NCI-H345 (cell line): Measurements from ENCODE around the gene COA6.
A peak's percentile ranks its signal among the peaks of the same experiment; 100 is the strongest.
"Not testable (repeated sequence)": the region's sequence is repeated elsewhere in the genome, so short reads cannot be mapped to it uniquely, and the experiment has no call there.

Source experiments
- DNase-seq: peaks from one replicate; lab custom pipeline; 2025; lab: John Stamatoyannopoulos, UW

The COA6 gene

GRCh38 chr1:234369784-234370183 is 3.5 kb upstream of the COA6 start:
- DNase-seq, result no peak

DNA sequence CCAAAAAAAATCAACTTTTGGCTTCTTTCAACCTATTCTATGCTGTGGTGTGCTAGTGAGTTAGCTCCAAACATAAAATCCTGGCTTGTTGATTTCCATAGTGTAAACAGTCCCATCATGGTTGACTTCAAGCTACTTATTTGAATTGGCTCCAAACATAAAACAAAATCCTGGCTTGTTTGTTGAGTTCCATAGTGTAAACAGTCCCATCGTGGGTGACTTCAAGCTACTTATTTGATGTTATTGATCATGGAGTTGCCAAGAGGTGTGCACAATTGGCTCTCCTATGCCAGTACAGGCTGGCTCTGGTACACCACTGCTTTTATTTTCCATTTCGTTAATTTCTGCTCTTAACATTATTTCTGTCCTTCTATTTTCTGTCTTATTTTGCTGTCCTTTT is 1.8 kb upstream of the COA6 start:
- peak; percentile 60 for DNase-seq

DNA sequence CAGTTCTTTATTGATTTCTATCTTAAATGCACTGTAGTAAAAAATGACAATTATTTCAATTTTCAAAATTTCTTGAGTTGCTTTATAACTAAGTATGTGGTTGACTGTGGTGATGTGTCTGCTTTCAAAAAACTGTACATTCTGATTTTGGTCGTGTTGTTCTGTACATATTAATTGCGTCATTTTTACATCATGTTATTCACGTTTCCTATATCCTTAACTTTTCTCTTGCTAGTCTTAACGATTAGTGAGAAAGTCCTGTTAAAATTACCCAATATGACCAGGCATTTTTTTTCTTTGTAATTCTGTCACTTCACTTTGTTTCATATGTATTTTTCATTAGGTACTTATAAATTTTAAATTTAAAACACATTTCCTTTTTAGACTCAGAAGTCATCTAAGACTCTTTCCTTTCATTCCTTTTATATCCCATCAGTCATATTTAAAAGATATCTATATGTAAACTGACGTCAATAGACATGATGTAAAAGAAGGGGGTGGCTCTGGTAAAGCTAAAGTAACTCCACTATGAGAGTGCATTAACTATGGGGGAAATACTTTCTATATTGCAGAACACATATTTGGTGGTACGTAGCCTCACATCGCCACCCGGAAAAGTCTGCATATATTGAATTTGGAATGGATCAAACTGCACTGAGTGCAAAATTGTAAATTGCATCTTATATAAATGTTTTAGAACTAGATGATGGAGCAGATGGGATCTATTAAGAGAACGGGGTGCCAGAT is 1.1 kb upstream of the COA6 start:
- no peak for DNase-seq

DNA sequence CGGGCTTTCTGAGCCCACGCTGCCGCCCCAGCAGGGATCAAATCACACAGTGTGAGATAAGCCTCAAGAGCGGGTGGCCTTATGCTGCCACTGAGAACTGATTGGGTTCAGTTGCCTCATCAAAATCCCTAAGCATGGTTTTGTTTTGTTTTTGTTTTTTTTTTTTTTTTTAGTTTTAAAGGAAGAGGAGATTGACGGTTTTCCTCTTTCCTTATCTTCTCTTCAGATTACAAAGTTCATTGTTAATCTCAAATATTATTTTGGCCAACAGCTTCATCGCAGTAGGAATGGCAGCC is 651 bp downstream of the COA6 start:
- no peak for DNase-seq

- no peak for DNase-seq
Measured at GRCh38 chr1:234375672-234376071, 2.4 kb downstream of the COA6 start.

GRCh38 chr1:234379591-234380109 is 6.4 kb downstream of the COA6 start:
- DNase-seq, result not testable (repeated sequence)

GRCh38 chr1:234381699-234382555 is 8.7 kb downstream of the COA6 start:
- no peak for DNase-seq

- no peak for DNase-seq
Measured at GRCh38 chr1:234386122-234386521, 12.9 kb downstream of the COA6 start.

DNA sequence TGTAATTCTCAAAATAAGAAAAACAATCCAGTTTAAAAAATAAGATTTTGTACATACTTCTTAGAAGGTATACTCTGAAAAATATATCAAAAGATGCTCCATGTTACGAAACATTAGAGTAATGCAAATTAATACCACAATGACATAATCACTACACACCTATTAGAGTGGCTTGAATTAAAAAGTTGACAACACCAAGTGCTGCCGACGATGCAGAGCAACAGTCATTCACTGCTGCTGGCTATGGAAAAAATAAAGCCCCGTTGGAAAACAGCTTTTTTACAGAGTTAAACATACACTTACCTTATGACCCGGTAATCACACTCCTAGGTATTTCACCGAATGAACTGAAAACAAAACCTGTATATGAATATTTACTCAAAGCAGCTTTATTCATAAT is 14.8 kb downstream of the COA6 start:
- DNase-seq, result no peak

- no peak for DNase-seq
Measured at GRCh38 chr1:234393190-234393589, 19.9 kb downstream of the COA6 start.

DNA sequence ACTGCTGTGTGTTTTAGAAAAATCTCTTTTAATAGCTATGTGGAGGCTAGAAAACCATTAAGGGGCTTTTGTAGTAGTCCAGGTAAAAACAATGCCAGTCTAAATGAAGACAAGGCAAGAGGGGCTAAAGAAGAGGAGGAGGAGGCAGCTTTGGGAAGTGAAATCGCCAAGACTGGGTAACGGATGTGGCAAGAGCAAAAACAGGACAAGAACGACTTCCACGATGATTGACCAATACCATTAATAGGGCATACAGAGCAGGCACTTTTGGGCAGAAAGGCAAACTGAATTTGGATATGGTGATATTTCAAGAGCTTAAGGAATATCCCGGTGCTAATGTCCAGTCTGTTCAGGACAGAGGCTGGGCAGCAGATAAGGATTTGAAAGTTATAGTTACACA is 22.0 kb downstream of the COA6 start:
- DNase-seq, result no peak

DNA sequence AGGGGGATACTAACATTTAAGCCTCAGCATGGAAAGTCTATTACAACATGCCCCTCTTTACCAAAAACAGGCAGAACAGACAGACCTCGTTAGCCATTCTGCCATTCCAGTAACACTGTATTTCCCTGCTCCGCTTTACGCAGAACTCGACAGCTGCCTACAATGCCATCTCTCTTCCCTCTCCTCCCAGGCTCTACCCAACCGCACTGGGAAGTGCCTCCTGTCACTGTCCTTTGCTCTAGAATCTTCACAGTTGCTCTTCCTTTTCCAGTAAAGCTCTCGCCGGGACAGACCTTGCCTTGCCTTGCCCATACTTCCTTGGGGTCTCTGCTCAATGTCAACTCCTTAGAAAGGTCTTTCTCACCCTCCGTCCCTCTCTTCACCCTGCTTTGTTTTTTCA is 22.8 kb downstream of the COA6 start:
- no peak for DNase-seq

- DNase-seq, result no peak
Measured at GRCh38 chr1:234396871-234397270, 23.6 kb downstream of the COA6 start.

GRCh38 chr1:234397732-234398131 is 24.5 kb downstream of the COA6 start:
- DNase-seq, result no peak

DNA sequence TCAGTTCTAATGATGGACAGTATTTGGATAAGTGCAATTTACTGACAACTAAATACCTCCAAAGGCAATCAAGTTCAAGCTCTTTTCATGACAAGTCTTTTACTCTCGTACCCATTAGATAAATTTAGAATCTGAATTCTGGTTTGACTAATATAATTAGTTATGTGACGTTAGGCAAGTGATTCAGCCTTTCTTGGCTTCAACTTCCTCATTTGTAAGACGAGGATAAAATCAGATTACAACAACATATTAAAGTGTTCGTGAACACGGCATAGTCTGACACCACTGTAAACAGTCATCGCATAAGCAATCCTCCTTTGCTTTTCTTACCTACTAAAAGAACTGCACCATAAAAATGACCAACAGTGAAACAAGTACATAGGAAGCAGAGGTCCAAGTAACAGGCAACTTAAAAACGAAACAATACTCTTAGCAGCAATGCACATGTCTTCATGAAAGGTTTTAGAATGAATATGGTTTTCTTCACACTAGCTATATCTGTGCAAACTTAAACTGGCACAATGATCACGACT is 25.7 kb downstream of the COA6 start:
- DNase-seq, result no peak

GRCh38 chr1:234399515-234399914 is 26.3 kb downstream of the COA6 start:
- not testable (repeated sequence) for DNase-seq

- no peak for DNase-seq
Measured at GRCh38 chr1:234400773-234401172, 27.5 kb downstream of the COA6 start.

DNA sequence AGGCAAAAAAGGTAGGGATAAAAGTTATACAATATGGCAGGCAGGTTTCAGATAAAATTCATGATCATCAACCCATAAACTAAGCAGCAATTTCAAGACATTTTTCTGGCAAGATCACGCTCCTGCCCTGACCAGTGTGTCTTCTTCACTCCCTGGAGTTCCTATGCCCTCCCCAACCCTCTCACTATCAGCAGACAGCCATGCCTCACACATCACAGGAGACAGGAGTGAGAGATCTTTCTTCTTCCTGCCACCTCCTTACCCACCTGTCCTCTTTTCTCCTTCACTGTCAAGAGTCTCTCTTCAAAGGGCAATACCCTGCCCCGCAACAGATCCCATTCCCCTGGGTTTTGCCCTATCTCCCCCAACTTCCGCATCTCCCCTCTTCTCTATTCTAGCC is 28.4 kb downstream of the COA6 start:
- DNase-seq, result no peak

GRCh38 chr1:234402939-234403338 is 29.7 kb downstream of the COA6 start:
- no peak for DNase-seq

DNA sequence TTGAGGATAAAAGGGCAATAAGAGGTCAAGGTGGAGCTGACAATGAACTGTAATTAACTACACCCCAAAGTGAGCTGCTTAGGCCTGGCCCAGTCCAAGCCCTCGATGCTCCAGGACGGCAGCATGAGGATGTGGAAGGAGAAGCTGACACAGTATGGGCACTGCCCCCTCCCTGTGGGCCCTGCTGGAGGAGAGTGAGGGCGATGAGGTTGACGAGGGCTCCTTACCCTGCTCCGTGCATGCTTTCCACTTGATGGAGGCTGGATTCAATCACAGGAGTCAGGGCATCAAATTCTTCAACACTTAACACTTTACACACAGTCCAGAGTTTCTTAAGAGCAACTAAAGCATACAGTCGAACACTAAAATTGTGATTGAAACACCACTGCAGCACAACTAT is 32.4 kb downstream of the COA6 start:
- no peak for DNase-seq

- no peak for DNase-seq
Measured at GRCh38 chr1:234406871-234407270, 33.6 kb downstream of the COA6 start.

DNA sequence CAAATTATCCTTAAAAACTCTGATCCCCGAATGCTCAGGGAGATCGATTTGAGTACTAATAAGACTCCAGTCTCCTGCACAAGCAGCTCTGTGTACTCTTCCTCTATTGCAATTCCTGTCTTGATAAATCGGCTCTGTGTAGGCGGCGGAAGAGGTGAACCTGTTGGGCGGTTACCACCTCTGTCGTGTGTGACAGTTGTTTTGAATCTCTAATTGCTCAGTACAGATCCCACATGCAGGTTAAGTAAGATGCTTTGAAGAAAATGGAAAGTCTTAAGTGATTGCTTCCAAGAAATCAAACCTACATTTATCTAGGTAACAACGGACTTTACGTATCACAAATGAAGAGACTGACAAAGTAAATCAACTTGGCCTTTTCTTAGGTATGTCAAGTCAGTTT is 35.5 kb downstream of the COA6 start:
- no peak for DNase-seq

GRCh38 chr1:234409328-234409727 is 36.1 kb downstream of the COA6 start:
- DNase-seq, result no peak
